ENCODE measurements around the gene CHTOP.

Gene CHTOP

DNA sequence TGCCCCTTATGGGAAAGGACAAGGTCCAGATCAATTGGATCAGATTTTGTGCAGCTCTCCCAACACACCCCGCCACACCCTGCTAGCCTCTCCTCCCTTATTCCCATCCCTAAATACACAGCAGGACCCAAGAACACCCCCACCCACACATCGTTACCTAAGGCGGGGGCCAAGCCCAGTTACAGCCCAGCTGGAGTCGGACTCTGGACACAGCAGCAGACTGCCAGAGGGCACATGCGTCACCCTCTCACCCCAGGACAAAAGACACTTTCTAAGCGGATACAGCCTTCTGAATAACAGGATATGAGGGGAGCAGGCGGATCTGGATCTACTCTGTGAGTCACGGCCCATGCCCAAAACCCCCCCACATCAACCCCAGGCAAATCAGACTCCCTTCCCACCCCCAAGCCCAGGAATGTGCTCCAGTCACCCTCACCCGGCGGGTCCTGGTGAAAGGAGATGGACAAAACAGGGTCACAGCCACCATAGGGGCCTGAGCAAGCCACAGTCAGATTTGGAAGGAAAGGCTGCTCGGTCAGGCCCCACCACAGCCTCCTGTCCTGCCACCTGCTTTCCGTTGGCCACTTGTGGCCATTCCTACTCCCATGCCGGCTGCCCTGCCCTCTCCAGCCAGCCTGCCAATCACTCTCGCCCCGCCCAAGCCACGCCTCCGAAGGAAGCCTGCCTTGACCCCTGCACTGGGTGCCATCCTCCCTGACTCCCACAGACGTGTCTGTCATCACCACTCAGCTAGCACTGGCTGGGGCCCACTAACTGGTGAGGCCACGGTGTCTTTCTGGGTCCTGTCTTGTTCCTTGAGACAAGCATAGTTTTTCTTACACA lies 24.9 kb upstream of the CHTOP start:
- no peak overlapping the region for H3K4me3 ChIP-seq (ENCODE audit: low read length)
- TF ChIP-seq ZNF274 (IDR thresholded peaks at IDR 0.05; ENCODE audit: low read depth, low read length), result no peak

DNA sequence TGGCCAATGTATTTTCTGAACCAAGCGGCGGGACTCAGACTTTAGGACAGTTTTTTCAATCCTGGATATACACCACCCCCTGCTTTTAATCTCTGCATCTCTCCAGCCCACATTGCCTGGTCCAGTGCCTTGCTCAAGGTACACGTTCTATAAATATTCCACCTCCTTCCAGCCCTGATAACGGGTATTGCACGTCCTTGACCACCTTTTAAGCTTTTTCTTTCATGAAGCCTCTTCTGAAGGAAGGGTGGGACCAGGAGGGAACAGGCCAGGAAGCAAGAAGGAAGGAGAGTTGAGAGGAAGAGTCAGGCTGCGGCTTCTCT lies 24.3 kb upstream of the CHTOP start:
- no peak overlapping the region for H3K4me3 ChIP-seq (ENCODE audit: low read length)

DNA sequence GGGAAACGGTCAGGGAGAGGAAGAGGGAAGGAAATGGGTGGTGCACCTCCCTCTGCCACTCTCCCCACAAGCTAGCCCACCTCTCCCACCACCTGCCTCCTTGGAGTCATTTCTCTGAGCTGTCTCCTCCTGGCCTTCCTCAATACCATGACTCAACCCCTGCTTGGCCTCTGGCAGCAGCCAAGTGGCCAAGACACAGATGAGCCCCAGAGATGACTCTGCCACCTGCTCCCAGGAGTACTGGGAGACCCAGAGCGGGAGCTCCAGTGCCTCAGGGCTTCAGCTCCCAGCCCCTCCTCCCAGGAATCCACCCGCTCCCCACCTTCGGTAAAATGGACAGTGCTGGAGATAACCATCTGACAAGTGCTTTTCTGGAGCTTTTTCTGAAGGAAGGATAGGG lies 23.5 kb upstream of the CHTOP start:
- no peak for TF ChIP-seq ZNF274 (IDR thresholded peaks at IDR 0.05; ENCODE audit: low read depth, low read length)
- no peak overlapping the region for H3K4me3 ChIP-seq (ENCODE audit: low read length)

More for the DNA sequence above, 24.3 kb upstream of the CHTOP start:
- no peak for TF ChIP-seq ZNF274 (IDR thresholded peaks at IDR 0.05; ENCODE audit: low read depth, low read length)

DNA sequence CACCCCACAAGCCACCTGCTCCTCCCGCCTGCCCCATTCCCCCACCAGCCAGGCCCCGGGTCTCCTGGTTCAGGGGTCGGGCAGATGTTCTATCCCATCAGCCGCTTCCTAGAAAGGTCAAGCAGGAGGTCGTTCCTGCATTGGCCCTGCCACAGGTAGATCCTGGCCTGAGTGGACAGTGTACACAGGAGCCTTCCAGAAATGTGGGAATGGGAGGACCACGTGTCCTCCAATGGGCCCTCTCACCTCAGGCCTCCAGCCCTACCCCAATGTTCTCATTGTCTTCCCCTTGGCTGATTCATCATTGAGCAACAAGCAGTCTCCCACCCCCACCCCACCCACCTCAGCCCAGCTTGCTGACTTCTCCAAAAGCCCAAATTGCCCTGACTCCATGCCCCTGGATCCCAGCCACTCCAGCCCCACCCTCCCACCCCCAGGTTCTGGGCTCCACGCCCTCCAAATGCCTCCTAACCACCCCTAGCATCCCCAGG lies 23.0 kb upstream of the CHTOP start:
- no peak for TF ChIP-seq ZNF274 (IDR thresholded peaks at IDR 0.05; ENCODE audit: low read depth, low read length)
- H3K4me3 ChIP-seq (ENCODE audit: low read length), result no peak overlapping the region

DNA sequence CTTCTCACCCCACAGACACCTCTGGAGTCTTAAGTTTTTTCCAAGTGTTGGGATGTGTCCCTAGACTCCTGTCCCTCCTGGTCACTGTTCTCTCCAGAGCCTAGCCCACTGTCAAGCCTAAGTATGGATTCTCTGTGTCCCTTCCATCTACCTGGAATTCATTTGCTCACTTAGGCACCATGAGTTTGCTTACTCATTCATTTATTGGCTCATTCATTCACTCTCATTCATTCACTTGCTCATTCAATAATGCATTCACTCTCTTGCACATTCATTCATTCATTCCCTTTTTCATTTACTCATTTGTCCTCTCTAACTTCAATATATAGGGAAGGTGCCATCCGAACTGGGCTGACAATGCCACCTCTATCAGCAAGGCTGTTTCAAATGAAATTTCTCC lies 22.5 kb upstream of the CHTOP start:
- TF ChIP-seq ZNF274 (IDR thresholded peaks at IDR 0.05; ENCODE audit: low read depth, low read length), result no peak
- no peak overlapping the region for H3K4me3 ChIP-seq (ENCODE audit: low read length)

DNA sequence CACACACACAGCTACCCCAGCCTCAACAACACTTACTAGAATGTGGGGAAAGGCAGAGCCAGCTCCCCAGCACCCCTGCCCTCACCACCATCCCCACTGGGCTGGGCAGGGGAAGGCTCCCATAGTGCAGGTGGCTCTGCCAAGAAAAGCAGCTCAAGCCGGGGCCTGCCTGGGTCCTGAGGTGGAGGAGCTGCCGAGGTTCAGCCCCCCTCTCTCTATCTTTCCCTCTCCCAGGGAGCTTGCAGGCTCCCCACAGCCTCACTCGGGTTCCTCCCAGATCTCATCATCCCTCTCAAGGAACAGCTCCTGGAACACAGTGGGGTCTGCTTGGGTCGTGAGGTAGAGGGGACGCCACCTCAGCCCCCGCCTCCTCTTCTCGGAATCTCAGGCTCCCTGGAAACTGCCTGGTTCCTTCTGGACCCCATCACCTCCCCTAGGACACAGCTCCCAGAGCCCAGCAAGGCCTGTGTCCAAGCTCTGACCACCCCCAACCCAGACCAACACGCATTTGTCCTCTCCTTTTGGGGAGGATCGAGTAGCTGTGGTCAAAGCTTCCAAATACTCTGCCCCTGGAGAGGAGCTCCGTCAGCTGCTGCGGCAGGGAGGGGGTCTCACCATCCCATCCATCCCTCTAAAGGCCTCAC lies 21.6 kb upstream of the CHTOP start:
- no peak overlapping the region for H3K4me3 ChIP-seq (ENCODE audit: low read length)
- no peak for TF ChIP-seq ZNF274 (IDR thresholded peaks at IDR 0.05; ENCODE audit: low read depth, low read length)

DNA sequence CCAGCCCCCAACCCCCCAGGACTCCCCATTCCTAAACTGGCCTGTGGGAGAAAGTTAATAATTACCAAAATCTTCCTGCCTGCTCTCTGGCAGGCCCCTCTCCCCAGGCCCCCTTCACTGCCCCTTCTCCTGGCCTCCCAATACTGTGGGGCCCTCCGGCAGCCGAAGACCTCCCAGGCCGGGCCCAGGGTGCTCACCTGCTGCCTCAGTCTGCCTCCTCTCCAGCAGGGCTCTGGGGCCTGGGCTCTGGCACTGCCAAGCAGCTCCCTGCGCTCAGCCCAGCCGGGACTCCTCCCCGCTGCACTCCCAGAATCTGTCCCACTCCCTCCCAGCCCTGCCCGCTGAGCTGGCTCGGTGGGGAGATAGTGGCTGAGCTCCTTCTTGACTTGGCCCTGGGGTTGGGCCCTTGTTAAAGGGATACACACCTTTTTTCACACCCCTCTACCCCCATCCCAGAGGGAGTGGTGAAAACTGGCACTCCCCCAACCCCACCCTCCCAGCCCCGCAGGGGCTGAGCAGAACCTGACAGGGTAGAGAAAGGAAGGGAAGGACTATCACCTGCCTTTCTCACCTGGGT lies 21.0 kb upstream of the CHTOP start, which contains the start of gene S100A16:
TSS of gene S100A16 (minus strand) at position 383 of the 577 bp plus-strand sequence. CDS start 4,986 bp downstream, outside the sequence.
- H3K4me3 ChIP-seq (ENCODE audit: low read length), result no peak within 1 kb of the TSS
- TF ChIP-seq ZNF274 (IDR thresholded peaks at IDR 0.05; ENCODE audit: low read depth, low read length), result no peak

DNA sequence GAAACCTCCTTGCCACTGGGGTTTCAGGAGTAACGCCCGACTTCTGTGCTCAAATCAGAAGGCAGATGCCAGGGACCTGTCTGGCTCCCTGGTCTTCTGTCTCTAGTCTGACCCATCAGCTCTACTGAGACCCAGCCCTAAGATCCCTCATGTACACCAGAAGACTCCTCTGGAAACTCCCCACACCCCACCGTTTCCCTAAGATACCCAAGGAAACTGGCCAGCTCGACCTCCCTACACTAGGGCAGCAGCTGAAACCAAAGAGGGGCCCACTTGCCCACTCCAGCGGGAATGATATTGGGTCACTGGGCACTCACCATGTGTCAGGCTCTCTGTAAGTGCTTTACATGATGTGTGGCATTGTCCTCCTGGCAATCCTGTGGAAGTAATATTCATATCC lies 20.5 kb upstream of the CHTOP start:
- TF ChIP-seq ZNF274 (IDR thresholded peaks at IDR 0.05; ENCODE audit: low read depth, low read length), result no peak
- H3K4me3 ChIP-seq (ENCODE audit: low read length), result no peak overlapping the region

DNA sequence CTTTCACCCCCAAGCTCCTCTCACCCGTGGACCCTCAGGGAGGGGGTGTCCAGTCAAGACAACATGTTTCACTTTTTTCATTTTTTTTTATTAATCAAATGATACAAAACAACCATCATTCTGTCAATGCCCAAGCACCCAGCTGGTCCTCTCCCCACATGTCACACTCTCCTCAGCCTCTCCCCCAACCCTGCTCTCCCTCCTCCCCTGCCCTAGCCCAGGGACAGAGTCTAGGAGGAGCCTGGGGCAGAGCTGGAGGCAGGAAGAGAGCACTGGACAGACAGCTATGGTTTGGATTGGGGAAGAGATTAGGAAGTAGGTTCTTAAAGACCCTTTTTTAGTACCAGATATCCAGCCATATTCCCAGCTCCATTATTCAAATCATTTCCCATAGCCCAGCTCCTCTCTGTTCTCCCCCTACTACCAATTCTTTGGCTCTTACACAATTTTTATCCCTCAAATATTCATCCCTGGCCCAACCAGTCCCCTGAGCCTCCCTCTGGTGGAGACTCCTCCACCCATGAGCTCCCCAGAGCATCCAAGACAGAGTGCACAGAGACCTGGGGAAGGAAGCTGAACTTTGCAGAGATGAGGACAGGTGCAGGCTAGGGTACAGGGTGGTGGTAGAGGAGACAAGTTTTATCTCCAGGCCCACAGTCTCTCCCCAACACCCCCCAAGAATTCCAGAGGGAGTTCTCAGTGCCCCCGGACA lies 19.5 kb upstream of the CHTOP start:
- no peak overlapping the region for H3K4me3 ChIP-seq (ENCODE audit: low read length)
- no peak for TF ChIP-seq ZNF274 (IDR thresholded peaks at IDR 0.05; ENCODE audit: low read depth, low read length)

DNA sequence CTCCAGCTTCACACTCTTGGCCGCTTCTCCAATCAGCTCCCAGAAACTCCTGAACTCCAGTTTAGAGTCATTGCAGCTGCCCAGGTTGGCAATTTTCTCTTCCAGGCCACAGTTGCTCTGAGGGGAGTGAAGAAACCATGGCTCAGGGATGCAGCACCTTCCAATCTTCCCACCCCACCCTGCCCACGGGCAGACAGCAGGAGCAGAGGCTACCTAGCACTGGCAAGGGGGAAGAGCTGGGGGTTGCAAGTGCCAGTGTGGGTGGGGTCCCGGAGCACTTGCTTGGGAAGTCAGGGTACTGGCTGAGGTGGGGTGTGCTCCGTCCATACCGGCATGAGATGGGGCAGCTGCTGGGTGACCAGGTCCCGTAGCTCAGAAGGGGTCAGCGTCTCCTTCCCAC lies 19.0 kb upstream of the CHTOP start:
- H3K4me3 ChIP-seq (ENCODE audit: low read length), result no peak overlapping the region
- TF ChIP-seq ZNF274 (IDR thresholded peaks at IDR 0.05; ENCODE audit: low read depth, low read length), result no peak

DNA sequence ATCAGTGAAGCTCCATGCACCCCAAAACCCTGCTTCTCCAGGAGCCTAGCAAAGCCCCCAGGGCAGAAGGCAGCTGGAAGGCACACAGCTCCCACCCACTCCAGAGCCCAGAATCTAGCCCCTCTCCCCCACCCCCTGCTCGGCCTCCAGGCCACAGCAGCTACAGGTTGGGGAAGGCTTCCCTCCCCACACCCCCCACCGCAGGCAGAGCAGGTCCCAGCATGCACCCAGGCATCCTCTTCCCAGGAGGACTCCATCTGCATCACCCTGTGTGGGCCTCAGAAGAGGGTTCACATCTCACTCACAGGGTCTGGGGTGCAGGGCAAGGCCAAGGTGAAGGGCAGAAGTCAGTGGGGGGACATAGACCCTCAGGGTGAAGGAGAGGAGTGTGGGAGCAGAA lies 18.5 kb upstream of the CHTOP start:
- no peak for TF ChIP-seq ZNF274 (IDR thresholded peaks at IDR 0.05; ENCODE audit: low read depth, low read length)
- H3K4me3 ChIP-seq (ENCODE audit: low read length), result no peak overlapping the region

DNA sequence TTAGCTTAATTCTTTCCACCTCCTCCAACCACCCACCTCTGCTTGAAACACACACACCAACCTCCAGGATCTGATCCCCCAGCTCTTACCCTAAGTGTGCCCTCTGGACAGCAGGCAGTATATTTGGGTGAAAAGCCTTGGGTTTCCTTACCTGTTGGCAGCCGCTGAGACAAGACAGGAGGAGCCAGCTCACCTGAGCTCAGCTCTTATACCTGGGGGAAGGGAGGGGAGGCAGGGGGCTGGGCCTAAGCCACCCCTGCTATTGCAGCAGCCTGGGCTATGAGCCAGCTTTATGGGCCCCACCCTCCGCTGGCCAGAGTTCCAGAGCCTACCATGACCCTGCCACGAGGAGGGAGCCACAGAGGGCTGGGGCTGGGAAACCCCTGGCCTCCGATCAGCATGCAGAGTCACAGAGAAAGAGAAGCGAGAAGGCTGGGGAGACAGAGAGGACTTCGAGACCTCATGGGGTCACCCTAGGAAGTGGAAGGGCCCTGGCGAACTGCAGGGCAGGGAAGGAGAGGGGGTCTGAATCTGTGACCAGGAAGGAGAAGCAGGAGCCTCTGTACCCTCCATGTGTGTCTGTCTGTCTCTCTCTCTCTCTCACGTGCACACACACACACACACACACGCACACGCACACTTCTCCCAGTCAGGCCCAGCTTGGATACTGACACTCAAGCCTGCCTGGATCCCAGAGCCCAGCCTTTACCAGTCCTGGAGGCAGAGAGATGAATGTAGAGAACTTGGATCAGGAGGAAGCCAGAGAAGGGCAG lies 17.5 kb upstream of the CHTOP start, which contains the start of gene S100A14:
TSS of gene S100A14 (minus strand) at position 182 of the 773 bp plus-strand sequence. CDS start 467 bp downstream, outside the sequence.
- TF ChIP-seq ZNF274 (IDR thresholded peaks at IDR 0.05; ENCODE audit: low read depth, low read length), result no peak
- H3K4me3 ChIP-seq (ENCODE audit: low read length), result no peak within 1 kb of the TSS

DNA sequence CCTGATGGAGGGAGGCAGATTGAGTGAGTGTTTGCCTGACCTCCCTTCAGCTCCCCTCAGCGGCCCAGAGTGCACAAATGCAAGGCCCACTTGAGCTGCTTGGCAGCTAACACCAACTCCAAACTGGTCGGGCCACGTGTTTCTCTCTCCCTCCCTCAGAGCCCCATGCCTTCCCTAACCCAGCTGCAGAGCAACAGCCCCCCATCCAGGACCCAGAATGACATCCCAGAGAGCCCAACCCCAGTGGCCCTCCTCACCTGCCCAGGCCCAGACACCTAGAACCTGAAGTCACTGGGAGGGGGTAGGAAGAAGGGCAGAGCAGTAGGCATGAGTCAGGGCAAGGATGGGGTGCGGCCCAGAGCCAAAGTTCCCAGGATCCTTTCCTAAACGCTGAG lies 17.0 kb upstream of the CHTOP start:
- H3K4me3 ChIP-seq (ENCODE audit: low read length), result no peak overlapping the region
- no peak for TF ChIP-seq ZNF274 (IDR thresholded peaks at IDR 0.05; ENCODE audit: low read depth, low read length)
